ENCODE data around the gene SLC30A10. TPM values are rescaled to one million over a fixed set of nuclear protein-coding genes. Genes with fewer than 3 reads are reported as not detected.
A peak's percentile ranks its signal among the peaks of the same experiment; 100 is the strongest.

SLC30A10 gene
- total RNA-seq, 1 donor from 2014 or later: 0.09 TPM

DNA sequence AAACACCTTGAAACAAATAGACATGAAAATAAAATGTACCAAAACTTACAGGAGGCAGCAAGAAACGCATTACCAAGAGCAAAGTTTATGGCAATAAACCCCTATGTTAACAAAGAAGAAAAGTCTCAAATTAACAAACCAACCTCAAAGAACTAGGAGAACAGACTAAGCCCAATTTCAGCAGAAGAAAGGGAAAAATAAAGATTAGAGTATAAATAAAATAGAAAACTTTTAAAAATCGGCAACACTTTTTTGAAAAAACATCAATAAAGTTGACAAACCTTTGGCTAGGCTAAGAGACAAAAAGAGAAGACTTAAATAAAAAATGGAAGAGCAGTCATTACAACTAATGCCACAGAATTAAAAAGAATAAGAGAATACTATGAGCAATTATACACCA, 42.7 kb downstream of the SLC30A10 start:
- Histone ChIP-seq H3K4me2 (no peak overlapping the region), H2AFZ (replicated peaks) (no peak overlapping the region), H3K27ac (no peak overlapping the region), H3K9me3 (ENCODE audit: low read depth) (no peaks in the 10 kb centered on the region), H3F3A (ENCODE audit: low read depth) (no peaks in the 10 kb centered on the region), H3K9ac (no peak overlapping the region), H3K79me2 (ENCODE audit: low read depth) (no peaks in the 10 kb centered on the region), H3K4me3 (no peak overlapping the region), H3K4me1 (peaks cover 8% of the 10 kb centered on the region), H4K20me1 (ENCODE audit: low read depth) (no peaks in the 10 kb centered on the region), H3K36me3 (no peaks in the 10 kb centered on the region), H3K27me3 (no peaks in the 10 kb centered on the region)
- H3K27me3 Mint-ChIP-seq (ENCODE audit: insufficient read depth, low read depth): no peaks in the 10 kb centered on the region
- TF ChIP-seq, protein P1, sequence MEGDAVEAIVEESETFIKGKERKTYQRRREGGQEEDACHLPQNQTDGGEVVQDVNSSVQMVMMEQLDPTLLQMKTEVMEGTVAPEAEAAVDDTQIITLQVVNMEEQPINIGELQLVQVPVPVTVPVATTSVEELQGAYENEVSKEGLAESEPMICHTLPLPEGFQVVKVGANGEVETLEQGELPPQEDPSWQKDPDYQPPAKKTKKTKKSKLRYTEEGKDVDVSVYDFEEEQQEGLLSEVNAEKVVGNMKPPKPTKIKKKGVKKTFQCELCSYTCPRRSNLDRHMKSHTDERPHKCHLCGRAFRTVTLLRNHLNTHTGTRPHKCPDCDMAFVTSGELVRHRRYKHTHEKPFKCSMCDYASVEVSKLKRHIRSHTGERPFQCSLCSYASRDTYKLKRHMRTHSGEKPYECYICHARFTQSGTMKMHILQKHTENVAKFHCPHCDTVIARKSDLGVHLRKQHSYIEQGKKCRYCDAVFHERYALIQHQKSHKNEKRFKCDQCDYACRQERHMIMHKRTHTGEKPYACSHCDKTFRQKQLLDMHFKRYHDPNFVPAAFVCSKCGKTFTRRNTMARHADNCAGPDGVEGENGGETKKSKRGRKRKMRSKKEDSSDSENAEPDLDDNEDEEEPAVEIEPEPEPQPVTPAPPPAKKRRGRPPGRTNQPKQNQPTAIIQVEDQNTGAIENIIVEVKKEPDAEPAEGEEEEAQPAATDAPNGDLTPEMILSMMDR (IDR thresholded peaks at IDR 0.05): no peak
- no peak for TF ChIP-seq EZH2 (IDR thresholded peaks at IDR 0.05)
- TF ChIP-seq EZH2phosphoT487 (IDR thresholded peaks at IDR 0.05): no peak
- DNase-seq (ENCODE audit: low spot score): no peak
- H3K27ac Mint-ChIP-seq: no peak overlapping the region
- H3K4me1 Mint-ChIP-seq: peaks cover 19% of the 10 kb centered on the region
- H3K9me3 Mint-ChIP-seq: peaks cover 9% of the 10 kb centered on the region
- H3K4me3 Mint-ChIP-seq: no peak overlapping the region
- no peaks in the 10 kb centered on the region for H3K36me3 Mint-ChIP-seq

- H3F3A ChIP-seq (ENCODE audit: low read depth): no peaks in the 10 kb centered on the region
- DNase-seq (ENCODE audit: low spot score): peak; percentile 33
- H3K4me2 ChIP-seq: no peak overlapping the region
- H3K9ac ChIP-seq: no peak overlapping the region
- peak overlapping the region; percentile 53 for H2AFZ ChIP-seq (replicated peaks)
- no peaks in the 10 kb centered on the region for H3K9me3 ChIP-seq (ENCODE audit: low read depth)
- peaks cover 22% of the 10 kb centered on the region for H3K4me1 Mint-ChIP-seq
- H3K36me3 ChIP-seq: no peaks in the 10 kb centered on the region
- no peaks in the 10 kb centered on the region for H3K27me3 Mint-ChIP-seq (ENCODE audit: insufficient read depth, low read depth)
- H3K27ac ChIP-seq: no peak overlapping the region
- H4K20me1 ChIP-seq (ENCODE audit: low read depth): no peaks in the 10 kb centered on the region
- peaks cover 8% of the 10 kb centered on the region for H3K4me1 ChIP-seq
- no peak overlapping the region for H3K27ac Mint-ChIP-seq
- no peaks in the 10 kb centered on the region for H3K79me2 ChIP-seq (ENCODE audit: low read depth)
- H3K36me3 Mint-ChIP-seq: no peaks in the 10 kb centered on the region
- no peak overlapping the region for H3K4me3 ChIP-seq
- TF ChIP-seq EZH2phosphoT487 (IDR thresholded peaks at IDR 0.05) (no peak), EZH2 (IDR thresholded peaks at IDR 0.05) (no peak)
- TF ChIP-seq, protein P1 (IDR thresholded peaks at IDR 0.05): no peak
- H3K4me3 Mint-ChIP-seq: no peak overlapping the region
- H3K27me3 ChIP-seq: peaks cover 1% of the 10 kb centered on the region
- peaks cover 7% of the 10 kb centered on the region for H3K9me3 Mint-ChIP-seq
Observed at GRCh38 chr1:219883400-219884332, 44.7 kb downstream of the SLC30A10 start.

- Mint-ChIP-seq H3K4me3 (no peak overlapping the region), H3K27ac (no peak overlapping the region), H3K4me1 (peaks cover 22% of the 10 kb centered on the region), H3K36me3 (no peaks in the 10 kb centered on the region), H3K27me3 (ENCODE audit: insufficient read depth, low read depth) (no peaks in the 10 kb centered on the region), H3K9me3 (peaks cover 7% of the 10 kb centered on the region)
- Histone ChIP-seq H3K4me1 (peaks cover 8% of the 10 kb centered on the region), H2AFZ (replicated peaks) (no peak overlapping the region), H3F3A (ENCODE audit: low read depth) (no peaks in the 10 kb centered on the region), H3K36me3 (no peaks in the 10 kb centered on the region), H3K27me3 (peaks cover 9% of the 10 kb centered on the region), H4K20me1 (ENCODE audit: low read depth) (no peaks in the 10 kb centered on the region), H3K4me2 (no peak overlapping the region), H3K27ac (no peak overlapping the region), H3K79me2 (ENCODE audit: low read depth) (no peaks in the 10 kb centered on the region), H3K4me3 (no peak overlapping the region), H3K9me3 (ENCODE audit: low read depth) (no peaks in the 10 kb centered on the region), H3K9ac (no peak overlapping the region)
- no peak for DNase-seq (ENCODE audit: low spot score)
- TF ChIP-seq EZH2 (IDR thresholded peaks at IDR 0.05) (no peak), EZH2phosphoT487 (IDR thresholded peaks at IDR 0.05) (no peak)
- TF ChIP-seq, protein P1 (IDR thresholded peaks at IDR 0.05): no peak
Observed at GRCh38 chr1:219882755-219883154, 45.6 kb downstream of the SLC30A10 start.
